Ovary (tissue), 3 donors: ENCODE results near the gene IFNAR2.

Source experiments
- CTCF ChIP-seq, 3 donors: fragments of 450-650 bp in 2 of 3; fragments of 200-600 bp in 1 of 3; IDR thresholded peaks; one replicate each; pipeline versions ENCODE4 v1.5.1 to v1.8.0; 2016 to 2022; ENCODE audit warnings: antibody characterized with exemption in 3 of 3, mild to moderate bottlenecking in 1 of 3
- EP300 ChIP-seq: sonication (generic); formaldehyde crosslinking; IDR thresholded peaks from one replicate; pipeline ENCODE4 v1.6.1; 2017; ENCODE audit warnings: antibody characterized with exemption
- POLR2A ChIP-seq: fragments of 450-650 bp; IDR thresholded peaks from one replicate; pipeline ENCODE4 v1.6.1; 2017; ENCODE audit warnings: antibody characterized with exemption, mild to moderate bottlenecking, moderate library complexity
- donor health status: DM: no; HTN: no; CAD: no.

- no peak for TF ChIP-seq CTCF (IDR thresholded peaks at IDR 0.05)
- TF ChIP-seq POLR2A: peak; percentile 48
- no peak for TF ChIP-seq EP300
Observed at GRCh38 chr21:33266050-33266788, 36.5 kb downstream of the IFNAR2 start, which contains the start of gene IL10RB.
